Measurements from ENCODE around the gene DNAJA3. TPM values are rescaled to one million over a fixed set of nuclear protein-coding genes. Genes with fewer than 3 reads are reported as not detected.

The DNAJA3 gene
- total and polyA plus RNA-seq, 9 of the 15 experiments (the other 6 are each of a cell fraction or from before 2014, with no cell fraction given) = 8.1 to 105 (median 79.0) TPM

GRCh38 chr16:4491898-4492297 lies 66.2 kb downstream of the DNAJA3 start (continued):
- no peak for TF ChIP-seq HINFP (tag; conservative IDR thresholded peaks at IDR 0.05; ENCODE audit: low read depth)
- no peak for TF ChIP-seq ZKSCAN3 (CRISPR knock-in tag; IDR thresholded peaks at IDR 0.05)
- TF ChIP-seq TAF9B (IDR thresholded peaks at IDR 0.05; ENCODE audit: partially characterized antibody) = no peak
- no peak for TF ChIP-seq FOS (IDR thresholded peaks at IDR 0.05; ENCODE audit: extremely low read depth, insufficient read length)
- TF ChIP-seq CAMTA2 (CRISPR knock-in tag; conservative IDR thresholded peaks at IDR 0.05) = no peak
- TF ChIP-seq CTCF (IDR thresholded peaks at IDR 0.05 in 2 of 3, conservative IDR thresholded peaks at IDR 0.05 in 1 of 3; ENCODE audit: insufficient read depth in 2 of 3, low read depth in 1 of 3, low read length in 3 of 3) = no peak
- TF ChIP-seq NEUROD1 (IDR thresholded peaks at IDR 0.05; ENCODE audit: borderline replicate concordance, low read depth, low read length, partially characterized antibody) = no peak
- no peak for TF ChIP-seq ZNF740 (CRISPR knock-in tag; IDR thresholded peaks at IDR 0.05)
- no peak for TF ChIP-seq ZNF740 (tag; IDR thresholded peaks at IDR 0.05)
- no peak for TF ChIP-seq ZNF76 (CRISPR knock-in tag; IDR thresholded peaks at IDR 0.05; ENCODE audit: borderline replicate concordance)
- no peak for TF ChIP-seq TCF7 (IDR thresholded peaks at IDR 0.05; ENCODE audit: borderline replicate concordance)
- TF ChIP-seq UBTF (IDR thresholded peaks at IDR 0.05; ENCODE audit: borderline replicate concordance in 1 of 2, low read depth in 2 of 2, low read length in 2 of 2) = no peak
